Measurements from ENCODE around the gene PPP6R1. TPM values are rescaled to one million over a fixed set of nuclear protein-coding genes. Genes with fewer than 3 reads are reported as not detected.
A peak's percentile ranks its signal among the peaks of the same experiment; 100 is the strongest.
"Not testable (repeated sequence)": the region's sequence is repeated elsewhere in the genome, so short reads cannot be mapped to it uniquely, and the experiment has no call there.

Gene PPP6R1
- total RNA-seq, 1 experiment from 2014 or later, result 70.6 TPM

DNA sequence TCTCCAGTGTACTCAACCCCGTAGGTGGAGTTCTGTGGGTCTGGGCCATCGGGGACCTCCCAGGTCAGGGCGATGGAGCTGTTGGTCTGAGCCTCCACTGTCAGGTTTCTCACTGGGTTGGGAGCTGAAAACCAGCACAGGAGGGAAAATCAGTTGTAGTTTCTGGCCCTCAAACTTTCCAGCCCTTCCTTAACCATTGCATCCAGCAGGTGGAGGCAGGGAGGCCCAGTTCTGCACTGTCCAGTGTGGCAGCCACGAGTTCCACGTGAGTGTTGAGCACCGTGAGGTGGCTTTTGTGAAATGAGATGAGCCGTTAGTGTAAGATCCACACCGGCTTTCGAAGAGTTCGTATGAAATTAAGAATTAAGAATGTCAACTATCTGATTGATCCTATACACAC is 56.6 kb downstream of the PPP6R1 start:
- TF ChIP-seq, protein P1, sequence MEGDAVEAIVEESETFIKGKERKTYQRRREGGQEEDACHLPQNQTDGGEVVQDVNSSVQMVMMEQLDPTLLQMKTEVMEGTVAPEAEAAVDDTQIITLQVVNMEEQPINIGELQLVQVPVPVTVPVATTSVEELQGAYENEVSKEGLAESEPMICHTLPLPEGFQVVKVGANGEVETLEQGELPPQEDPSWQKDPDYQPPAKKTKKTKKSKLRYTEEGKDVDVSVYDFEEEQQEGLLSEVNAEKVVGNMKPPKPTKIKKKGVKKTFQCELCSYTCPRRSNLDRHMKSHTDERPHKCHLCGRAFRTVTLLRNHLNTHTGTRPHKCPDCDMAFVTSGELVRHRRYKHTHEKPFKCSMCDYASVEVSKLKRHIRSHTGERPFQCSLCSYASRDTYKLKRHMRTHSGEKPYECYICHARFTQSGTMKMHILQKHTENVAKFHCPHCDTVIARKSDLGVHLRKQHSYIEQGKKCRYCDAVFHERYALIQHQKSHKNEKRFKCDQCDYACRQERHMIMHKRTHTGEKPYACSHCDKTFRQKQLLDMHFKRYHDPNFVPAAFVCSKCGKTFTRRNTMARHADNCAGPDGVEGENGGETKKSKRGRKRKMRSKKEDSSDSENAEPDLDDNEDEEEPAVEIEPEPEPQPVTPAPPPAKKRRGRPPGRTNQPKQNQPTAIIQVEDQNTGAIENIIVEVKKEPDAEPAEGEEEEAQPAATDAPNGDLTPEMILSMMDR (IDR thresholded peaks at IDR 0.05; ENCODE audit: unreplicated experiment), result peak; percentile 13
- H3K36me3 Mint-ChIP-seq (ENCODE audit: insufficient read depth, unreplicated experiment); H3K4me3 Mint-ChIP-seq (ENCODE audit: unreplicated experiment); H3K4me1 Mint-ChIP-seq (ENCODE audit: insufficient read depth, unreplicated experiment); H3K9me3 Mint-ChIP-seq (ENCODE audit: unreplicated experiment); DNase-seq (ENCODE audit: unreplicated experiment); H3K27me3 Mint-ChIP-seq (ENCODE audit: insufficient read depth, unreplicated experiment); BruUV-seq (replicated peaks); H3K27ac Mint-ChIP-seq (ENCODE audit: low read depth, unreplicated experiment); intact Hi-C loops (cut with micrococcal nuclease): not testable (repeated sequence)
- ChIA-PET CTCF (interaction anchor here (1.0 to 1.2 kb wide), 2 partner anchors 13 to 216 kb away, joined by 3 to 5 read pairs; no protein-coding TSS in a partner anchor), POLR2A (interaction anchor here (0.6 kb wide), 1 partner anchor 85 kb away, joined by 3 read pairs; the partner anchor contains the start of gene PPP1R12C)

DNA sequence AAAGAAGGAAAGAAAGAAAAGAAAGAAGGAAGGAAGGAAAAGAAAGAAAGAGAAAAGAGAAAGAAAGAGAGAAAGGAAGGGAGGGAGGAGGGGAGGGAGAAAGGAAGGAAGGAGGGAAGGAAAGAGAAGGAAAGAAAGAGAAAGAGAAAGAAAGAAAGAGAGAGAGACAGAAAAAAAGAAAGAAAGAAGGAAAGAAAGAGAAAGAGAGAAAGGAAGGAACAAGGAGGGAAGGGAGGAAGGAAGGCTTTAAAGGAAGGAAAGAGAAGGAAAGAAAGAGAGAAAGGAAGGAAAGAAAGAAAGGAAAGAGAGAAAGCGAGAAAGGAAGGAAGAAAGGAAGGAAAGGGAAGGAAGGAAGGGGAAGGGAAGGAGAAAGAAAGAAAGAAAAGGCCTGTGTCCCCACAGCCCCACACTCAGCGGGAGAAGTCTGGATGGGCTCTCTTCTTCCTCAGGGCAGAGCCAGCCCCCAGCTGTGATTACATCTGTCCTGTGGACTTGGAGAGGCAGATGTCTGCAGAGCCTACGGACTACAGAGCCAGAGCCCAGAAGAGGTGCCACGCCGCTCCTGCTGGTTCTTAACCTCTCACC is 59.1 kb downstream of the PPP6R1 start:
- no TSS peak for BruUV-seq (replicated peaks)

DNA sequence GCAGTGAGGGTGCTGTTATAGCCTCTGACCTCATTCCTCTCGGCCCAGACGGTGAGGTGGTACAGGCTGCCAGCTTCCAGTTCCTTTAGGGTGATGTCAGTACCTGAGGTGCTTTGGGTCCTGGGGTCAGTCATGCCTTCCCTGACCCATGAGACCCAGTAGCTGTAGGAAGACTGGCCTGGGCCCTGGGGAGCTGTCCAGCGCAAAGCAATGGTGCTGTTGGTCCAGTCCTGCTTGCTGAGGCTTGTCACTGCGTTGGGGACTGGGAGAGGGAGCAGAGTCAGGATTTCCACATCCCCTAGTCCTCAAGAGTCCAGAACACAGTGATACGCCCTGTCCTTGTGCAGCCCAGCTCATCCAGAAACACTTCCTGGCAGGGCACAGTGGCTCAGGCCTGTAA is 60.2 kb downstream of the PPP6R1 start:
- DNase-seq (ENCODE audit: unreplicated experiment), result no peak
- ChIA-PET CTCF (interaction anchor here (1.2 to 1.3 kb wide), 2 partner anchors 11 to 39 kb away, joined by 3 read pairs; partner anchors contain the start of gene PTPRH), POLR2A (interaction anchor here (0.6 to 2.5 kb wide), 5 partner anchors 8 to 61 kb away, joined by 5 to 16 read pairs (median 12); partner anchors contain the start of gene PPP6R1)
- Mint-ChIP-seq H3K4me3 (ENCODE audit: unreplicated experiment) (no peak overlapping the region), H3K27me3 (ENCODE audit: insufficient read depth, unreplicated experiment) (no peaks in the 10 kb centered on the region), H3K36me3 (ENCODE audit: insufficient read depth, unreplicated experiment) (no peaks in the 10 kb centered on the region), H3K4me1 (ENCODE audit: insufficient read depth, unreplicated experiment) (no peaks in the 10 kb centered on the region), H3K9me3 (ENCODE audit: unreplicated experiment) (no peaks in the 10 kb centered on the region), H3K27ac (ENCODE audit: low read depth, unreplicated experiment) (no peak overlapping the region)
- TF ChIP-seq, protein P1 (IDR thresholded peaks at IDR 0.05; ENCODE audit: unreplicated experiment), result no peak
- intact Hi-C loops (cut with micrococcal nuclease), result no loop called here
- BruUV-seq (replicated peaks), result no TSS peak

More for the DNA sequence above, 59.1 kb downstream of the PPP6R1 start:
- H3K36me3 Mint-ChIP-seq (ENCODE audit: insufficient read depth, unreplicated experiment), result no peaks in the 10 kb centered on the region
- intact Hi-C loops (cut with micrococcal nuclease), result no loop called here
- no peak for DNase-seq (ENCODE audit: unreplicated experiment)
- H3K4me3 Mint-ChIP-seq (ENCODE audit: unreplicated experiment), result no peak overlapping the region
- TF ChIP-seq, protein P1 (IDR thresholded peaks at IDR 0.05; ENCODE audit: unreplicated experiment), result no peak
- ChIA-PET CTCF (no interaction called here), POLR2A (interaction anchor here (1.5 to 2.5 kb wide), 3 partner anchors 7 to 15 kb away, joined by 12 to 16 read pairs (median 13); no protein-coding TSS in a partner anchor)
- no peaks in the 10 kb centered on the region for H3K27me3 Mint-ChIP-seq (ENCODE audit: insufficient read depth, unreplicated experiment)
- H3K9me3 Mint-ChIP-seq (ENCODE audit: unreplicated experiment), result no peaks in the 10 kb centered on the region
- H3K27ac Mint-ChIP-seq (ENCODE audit: low read depth, unreplicated experiment), result no peak overlapping the region
- H3K4me1 Mint-ChIP-seq (ENCODE audit: insufficient read depth, unreplicated experiment), result no peaks in the 10 kb centered on the region

DNA sequence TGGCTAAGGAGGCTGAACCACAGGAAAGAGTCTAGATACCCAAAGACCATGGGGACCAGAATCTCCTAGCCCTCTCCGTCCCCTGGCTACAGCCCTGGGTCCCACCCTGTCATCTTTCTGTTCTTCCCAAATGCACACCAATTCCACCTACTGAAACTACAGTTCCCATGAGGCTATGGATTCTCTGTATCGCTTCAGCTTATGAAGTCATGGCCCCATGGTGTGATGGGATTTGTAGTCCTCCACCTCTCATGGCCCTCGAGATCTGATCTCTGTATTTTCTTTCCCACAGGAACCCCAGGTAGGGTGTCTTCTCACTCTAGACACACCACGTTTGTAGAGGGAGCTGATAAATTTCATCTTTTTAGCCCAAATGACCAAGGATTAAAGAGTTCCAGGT is 61.3 kb downstream of the PPP6R1 start:
- ChIA-PET CTCF (interaction anchor here (0.6 to 1.2 kb wide), 3 partner anchors 30 to 38 kb away, joined by 3 to 5 read pairs (median 3); no protein-coding TSS in a partner anchor), POLR2A (interaction anchor here (0.9 to 2.5 kb wide), 2 partner anchors 9 to 62 kb away, joined by 5 to 12 read pairs; partner anchors contain the start of gene PPP6R1)
- intact Hi-C loops (cut with micrococcal nuclease), result no loop called here
- Mint-ChIP-seq H3K27ac (ENCODE audit: low read depth, unreplicated experiment) (no peak overlapping the region), H3K4me3 (ENCODE audit: unreplicated experiment) (no peak overlapping the region), H3K9me3 (ENCODE audit: unreplicated experiment) (no peaks in the 10 kb centered on the region), H3K36me3 (ENCODE audit: insufficient read depth, unreplicated experiment) (no peaks in the 10 kb centered on the region), H3K27me3 (ENCODE audit: insufficient read depth, unreplicated experiment) (no peaks in the 10 kb centered on the region), H3K4me1 (ENCODE audit: insufficient read depth, unreplicated experiment) (no peaks in the 10 kb centered on the region)
- TF ChIP-seq, protein P1 (IDR thresholded peaks at IDR 0.05; ENCODE audit: unreplicated experiment), result no peak
- no peak for DNase-seq (ENCODE audit: unreplicated experiment)
- BruUV-seq (replicated peaks), result no TSS peak
